Measurements from ENCODE around the gene MCMBP. TPM values are rescaled to one million over a fixed set of nuclear protein-coding genes. Genes with fewer than 3 reads are reported as not detected.

MCMBP gene
- total RNA-seq, 1 donor = 74.3 TPM

DNA sequence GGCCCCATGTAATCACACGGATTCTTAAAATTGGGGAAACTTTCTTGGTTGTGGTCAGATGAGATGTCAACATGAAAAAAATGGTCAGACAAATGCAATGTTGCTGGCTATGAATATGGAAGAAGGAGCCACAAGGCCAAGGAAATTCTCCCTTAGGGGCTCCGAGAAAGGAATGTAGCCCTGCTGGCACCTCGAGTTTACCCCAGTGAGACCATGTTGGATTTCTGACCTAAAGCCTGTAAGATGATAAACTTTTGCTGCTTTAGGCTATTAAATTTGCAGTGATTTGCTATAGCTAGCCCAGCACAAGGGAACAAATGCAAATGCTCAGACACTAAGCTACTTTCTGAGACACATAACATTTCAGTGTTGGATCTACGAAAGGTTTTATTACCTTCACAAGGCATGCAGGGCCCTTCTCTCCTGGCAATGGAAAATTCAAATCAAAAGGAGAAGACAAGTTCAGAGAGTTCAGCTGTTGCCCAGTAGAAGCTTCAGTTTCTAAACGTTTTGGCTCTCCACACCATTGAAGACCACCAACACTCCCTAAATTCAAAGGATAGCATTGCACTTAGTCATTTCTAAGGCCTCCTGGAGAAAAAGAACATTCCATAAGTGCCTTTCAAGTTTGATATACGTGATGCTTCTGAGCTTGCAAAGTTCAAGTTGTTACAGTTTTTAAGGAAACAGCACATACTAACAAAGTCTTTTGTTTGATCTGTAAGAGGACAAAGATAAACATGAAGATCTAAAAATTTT is 23.4 kb downstream of the MCMBP start:
- H3K4me3 ChIP-seq (ENCODE audit: low read depth, low read length) = no peak overlapping the region
- DNase-seq (ENCODE audit: low read depth) = peak; percentile 68
- TF ChIP-seq, protein P1, sequence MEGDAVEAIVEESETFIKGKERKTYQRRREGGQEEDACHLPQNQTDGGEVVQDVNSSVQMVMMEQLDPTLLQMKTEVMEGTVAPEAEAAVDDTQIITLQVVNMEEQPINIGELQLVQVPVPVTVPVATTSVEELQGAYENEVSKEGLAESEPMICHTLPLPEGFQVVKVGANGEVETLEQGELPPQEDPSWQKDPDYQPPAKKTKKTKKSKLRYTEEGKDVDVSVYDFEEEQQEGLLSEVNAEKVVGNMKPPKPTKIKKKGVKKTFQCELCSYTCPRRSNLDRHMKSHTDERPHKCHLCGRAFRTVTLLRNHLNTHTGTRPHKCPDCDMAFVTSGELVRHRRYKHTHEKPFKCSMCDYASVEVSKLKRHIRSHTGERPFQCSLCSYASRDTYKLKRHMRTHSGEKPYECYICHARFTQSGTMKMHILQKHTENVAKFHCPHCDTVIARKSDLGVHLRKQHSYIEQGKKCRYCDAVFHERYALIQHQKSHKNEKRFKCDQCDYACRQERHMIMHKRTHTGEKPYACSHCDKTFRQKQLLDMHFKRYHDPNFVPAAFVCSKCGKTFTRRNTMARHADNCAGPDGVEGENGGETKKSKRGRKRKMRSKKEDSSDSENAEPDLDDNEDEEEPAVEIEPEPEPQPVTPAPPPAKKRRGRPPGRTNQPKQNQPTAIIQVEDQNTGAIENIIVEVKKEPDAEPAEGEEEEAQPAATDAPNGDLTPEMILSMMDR (IDR thresholded peaks at IDR 0.05; ENCODE audit: insufficient read depth, low read length) = no peak

DNA sequence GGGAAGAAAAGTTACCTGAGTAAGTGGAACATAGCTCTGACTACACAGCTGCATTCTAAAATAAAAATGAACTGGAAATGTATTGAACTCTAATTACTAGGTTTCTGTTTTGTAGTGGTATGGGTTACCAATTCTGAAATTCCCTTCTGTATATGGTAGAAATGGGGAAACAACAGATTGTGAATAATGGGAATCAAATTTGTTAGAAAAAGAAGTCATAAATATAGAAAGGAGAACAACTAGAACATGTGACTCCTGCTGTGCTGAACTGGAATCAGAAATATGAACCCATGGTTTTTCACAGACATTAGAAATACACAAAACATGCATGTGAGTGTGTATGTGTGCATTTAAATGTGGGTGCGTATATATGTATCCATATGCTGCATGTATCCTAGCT is 27.0 kb downstream of the MCMBP start:
- H3K4me3 ChIP-seq (ENCODE audit: low read depth, low read length) = no peak overlapping the region
- DNase-seq (ENCODE audit: low read depth) = no peak

DNA sequence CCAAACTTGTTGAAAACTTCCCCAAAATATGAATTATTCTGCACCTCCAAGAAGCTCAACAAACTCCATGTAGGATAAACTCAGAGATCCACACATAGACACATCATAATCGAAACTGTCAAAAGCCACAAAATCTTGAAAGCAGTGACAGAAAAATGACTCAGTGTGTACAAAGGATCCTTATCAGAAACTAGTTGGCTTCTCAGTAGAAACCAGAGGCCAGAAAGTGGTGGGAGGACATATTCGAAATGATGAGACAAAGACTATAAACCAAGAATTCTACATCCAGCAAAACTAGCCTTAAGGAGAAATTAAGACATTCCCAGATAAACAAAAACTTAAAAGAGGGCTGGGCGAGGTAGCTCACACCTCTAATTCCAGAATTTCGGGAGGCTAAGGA is 38.5 kb downstream of the MCMBP start:
- DNase-seq (ENCODE audit: low read depth) = no peak
- H3K4me3 ChIP-seq (ENCODE audit: low read depth, low read length) = no peak overlapping the region
- TF ChIP-seq, protein P1 (IDR thresholded peaks at IDR 0.05; ENCODE audit: insufficient read depth, low read length) = no peak

More for the DNA sequence above, 27.0 kb downstream of the MCMBP start:
- TF ChIP-seq, protein P1 (IDR thresholded peaks at IDR 0.05; ENCODE audit: insufficient read depth, low read length) = no peak

DNA sequence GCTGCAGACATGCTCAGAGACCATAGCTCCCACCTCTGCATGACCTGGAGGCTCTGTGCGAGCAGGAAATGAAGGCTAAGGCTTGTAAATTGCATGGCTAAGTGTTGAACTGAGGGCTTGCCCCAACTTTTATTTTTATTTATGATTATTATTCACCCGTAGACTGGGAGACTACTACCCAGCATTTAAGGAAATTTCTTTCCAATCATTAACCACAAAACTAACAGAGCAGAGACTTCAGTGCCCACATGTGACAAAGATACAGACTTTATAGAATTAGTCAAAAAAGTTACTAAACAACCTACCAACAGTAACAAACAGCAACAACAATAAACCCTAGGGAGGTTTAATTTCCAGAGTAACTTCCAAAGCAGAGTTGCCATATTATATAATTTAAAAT is 39.7 kb downstream of the MCMBP start:
- TF ChIP-seq, protein P1 (IDR thresholded peaks at IDR 0.05; ENCODE audit: insufficient read depth, low read length) = no peak
- no peak overlapping the region for H3K4me3 ChIP-seq (ENCODE audit: low read depth, low read length)
- DNase-seq (ENCODE audit: low read depth) = no peak

DNA sequence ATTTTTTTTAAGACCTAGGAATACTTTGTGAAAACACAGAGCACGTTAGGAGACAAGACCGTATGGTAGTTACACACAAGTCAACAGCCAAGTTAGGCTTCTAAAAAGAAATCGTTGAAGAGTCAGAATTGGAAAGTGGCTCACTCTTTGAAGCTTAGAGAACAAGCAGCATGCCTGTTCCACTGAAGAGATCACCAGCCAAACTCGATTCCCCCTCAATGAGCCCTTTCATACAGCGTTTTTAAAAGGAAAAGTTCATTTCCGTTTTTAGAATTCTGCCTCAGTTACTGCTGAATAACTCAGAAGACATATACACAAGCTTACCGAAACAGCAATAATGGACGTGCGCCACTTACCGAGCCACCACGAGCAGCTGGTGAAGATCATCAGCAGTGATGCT is 41.0 kb downstream of the MCMBP start:
- no peak overlapping the region for H3K4me3 ChIP-seq (ENCODE audit: low read depth, low read length)
- no peak for DNase-seq (ENCODE audit: low read depth)
- TF ChIP-seq, protein P1 (IDR thresholded peaks at IDR 0.05; ENCODE audit: insufficient read depth, low read length) = no peak

DNA sequence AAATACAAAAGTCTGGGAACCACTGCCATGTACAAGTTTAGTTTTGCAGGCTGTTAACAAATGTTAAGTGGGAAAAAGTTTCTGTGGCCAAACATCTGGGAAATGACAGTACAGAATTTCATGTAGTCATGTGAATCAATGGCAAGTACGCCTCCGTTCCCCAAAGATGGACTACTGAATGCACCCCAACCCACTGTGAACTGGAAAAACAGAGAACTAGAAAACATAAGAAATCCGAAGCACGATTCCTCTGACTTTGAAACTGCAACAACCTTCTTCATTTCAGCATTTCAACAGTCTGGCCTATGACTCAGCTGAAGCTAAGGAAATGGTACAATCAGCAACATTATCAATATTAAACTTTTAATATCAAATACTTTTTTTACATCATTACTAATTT is 41.8 kb downstream of the MCMBP start:
- DNase-seq (ENCODE audit: low read depth) = no peak
- no peak overlapping the region for H3K4me3 ChIP-seq (ENCODE audit: low read depth, low read length)
- TF ChIP-seq, protein P1 (IDR thresholded peaks at IDR 0.05; ENCODE audit: insufficient read depth, low read length) = no peak

DNA sequence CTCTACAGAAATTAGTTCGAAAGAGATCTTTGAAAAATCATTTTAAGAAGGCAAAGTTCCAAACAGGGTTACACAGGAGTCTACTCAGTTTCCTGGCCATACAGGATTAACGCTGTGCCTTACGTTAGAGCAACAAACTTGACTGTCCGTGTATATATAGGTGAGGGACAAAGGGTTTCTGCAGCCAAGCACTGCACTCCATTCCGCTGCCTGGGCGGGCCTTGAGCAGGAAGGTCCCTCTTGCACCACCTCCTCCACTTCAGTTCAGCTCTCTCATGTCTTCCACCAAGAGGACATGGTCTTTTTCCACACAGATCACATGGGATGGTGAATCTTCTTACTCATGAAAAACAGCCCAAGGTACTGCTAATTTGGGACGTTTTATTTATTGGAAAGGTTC is 43.2 kb downstream of the MCMBP start:
- TF ChIP-seq, protein P1 (IDR thresholded peaks at IDR 0.05; ENCODE audit: insufficient read depth, low read length) = no peak
- DNase-seq (ENCODE audit: low read depth) = no peak
- H3K4me3 ChIP-seq (ENCODE audit: low read depth, low read length) = no peak overlapping the region

Data from fibroblast of the aortic adventitia (primary cell).